NCI-H2227 (cell line): ENCODE data around the gene NKAPL.

ENCODE experiments used
- DNase-seq: peaks from one replicate; lab custom pipeline; 2025; ENCODE audit not compliant: unreplicated experiment; lab: John Stamatoyannopoulos, UW

NKAPL gene

GRCh38 chr6:28245206-28245941 is 13.7 kb upstream of the NKAPL start:
- no peak for DNase-seq

GRCh38 chr6:28248916-28249315 is 10.2 kb upstream of the NKAPL start:
- no peak for DNase-seq

GRCh38 chr6:28250747-28251146 is 8.3 kb upstream of the NKAPL start:
- no peak for DNase-seq

- DNase-seq = no peak
Observed at GRCh38 chr6:28251661-28252008, 7.5 kb upstream of the NKAPL start.

GRCh38 chr6:28252009-28252975 is 6.8 kb upstream of the NKAPL start, which contains the start of gene ZKSCAN4:
Gene ZKSCAN4 (minus strand): TSS chr6:28252269. CDS start chr6:28251980, 289 bp downstream.
- DNase-seq = peak; percentile 95

- DNase-seq = no peak
Observed at GRCh38 chr6:28254121-28254519, 5.0 kb upstream of the NKAPL start.

GRCh38 chr6:28257042-28257441 is 2.1 kb upstream of the NKAPL start:
- DNase-seq = no peak

GRCh38 chr6:28263922-28264321 is 4.8 kb downstream of the NKAPL start:
- DNase-seq = no peak

GRCh38 chr6:28264834-28265401 is 5.8 kb downstream of the NKAPL start:
- no peak for DNase-seq

GRCh38 chr6:28266563-28266961 is 7.5 kb downstream of the NKAPL start:
- DNase-seq = no peak

- peak; percentile 96 for DNase-seq
Observed at GRCh38 chr6:28266962-28267694, 8.0 kb downstream of the NKAPL start, which contains the start of gene ZSCAN26. Gene ZSCAN26 (plus strand): TSS chr6:28267143. CDS start chr6:28271920, 4,777 bp downstream.

- no peak for DNase-seq
Observed at GRCh38 chr6:28267695-28268059, 8.6 kb downstream of the NKAPL start.

- no peak for DNase-seq
Observed at GRCh38 chr6:28269492-28269891, 10.4 kb downstream of the NKAPL start.

GRCh38 chr6:28274888-28275287 is 15.8 kb downstream of the NKAPL start:
- DNase-seq = no peak

GRCh38 chr6:28277746-28278145 is 18.6 kb downstream of the NKAPL start:
- no peak for DNase-seq

GRCh38 chr6:28280595-28281287 is 21.6 kb downstream of the NKAPL start:
- DNase-seq = no peak

- peak; percentile 94 for DNase-seq
Observed at GRCh38 chr6:28281288-28282064, 22.4 kb downstream of the NKAPL start, which contains the start of gene PGBD1. Gene PGBD1 (plus strand): TSS chr6:28281572. CDS start chr6:28283814, 2,242 bp downstream.

- peak; percentile 11 for DNase-seq
Observed at GRCh38 chr6:28282926-28283325, 23.8 kb downstream of the NKAPL start.

GRCh38 chr6:28291573-28291972 is 32.5 kb downstream of the NKAPL start:
- no peak for DNase-seq
